CD14-positive monocyte (primary cell): Measurements from ENCODE around the gene SPDYE4. TPM values are rescaled to one million over a fixed set of nuclear protein-coding genes. Genes with fewer than 3 reads are reported as not detected.

Experiments used
- DNase-seq, 3 donors: peaks; one replicate each; pipeline ENCODE4 v3.0.0-alpha.2; 2011 to 2022
- H2AFZ ChIP-seq: 2 replicates; pipeline ENCODE4 v1.6.0; 2012; ENCODE audit warnings: mild to moderate bottlenecking, low read depth, low read length, inconsistent platforms; ENCODE audit not compliant: insufficient read depth, poor library complexity, severe bottlenecking
- H3K27ac ChIP-seq, 2 donors: 1 replicate in 1 of 2; 2 replicates in 1 of 2; pipeline ENCODE4 v1.5.1; 2012 to 2013; ENCODE audit warnings: low read length in 2 of 2, control low read depth in 1 of 2, inconsistent platforms in 1 of 2, low read depth in 1 of 2, mild to moderate bottlenecking in 1 of 2
- H3K27me3 ChIP-seq, 2 donors: one replicate each; pipeline versions ENCODE4 v1.6.0 to v1.6.1; 2011 to 2013; ENCODE audit warnings: low read length in 2 of 2; ENCODE audit not compliant: control insufficient read depth in 2 of 2, insufficient read depth in 2 of 2
- H3K36me3 ChIP-seq, 2 donors: replicated peaks in 1 of 2; 1 replicate in 1 of 2; 2 replicates in 1 of 2; pipeline versions ENCODE4 v1.5.1 to v1.6.1; 2012 to 2013; ENCODE audit warnings: low read length in 2 of 2, control low read depth in 1 of 2, inconsistent platforms in 1 of 2, mild to moderate bottlenecking in 1 of 2; ENCODE audit not compliant: insufficient read depth in 2 of 2, control insufficient read depth in 1 of 2
- H3K4me1 ChIP-seq, 2 donors: 1 replicate in 1 of 2; 2 replicates in 1 of 2; pipeline versions ENCODE4 v1.5.1 to v1.6.1; 2012 to 2013; ENCODE audit warnings: low read length in 2 of 2, control low read depth in 1 of 2, inconsistent platforms in 1 of 2, mild to moderate bottlenecking in 1 of 2, moderate library complexity in 1 of 2; ENCODE audit not compliant: insufficient read depth in 2 of 2, control insufficient read depth in 1 of 2
- H3K4me2 ChIP-seq: replicated peaks from 2 replicates; pipeline ENCODE3; 2012; ENCODE audit warnings: low read length, moderate library complexity, mild to moderate bottlenecking; ENCODE audit not compliant: poor library complexity, severe bottlenecking; ENCODE audit errors: extremely low read depth
- H3K4me3 ChIP-seq, 3 experiments: fragments of 200-600 bp in 1 of 3; sonication (generic) in 1 of 3; replicated peaks in 1 of 3; 1 replicate in 2 of 3; 2 replicates in 1 of 3; pipeline ENCODE4 v1.5.1; 2011 to 2013; ENCODE audit warnings: low read length in 3 of 3, mild to moderate bottlenecking in 3 of 3, control low read depth in 2 of 3, low read depth in 2 of 3, inconsistent platforms in 1 of 3, moderate library complexity in 1 of 3
- H3K79me2 ChIP-seq: 2 replicates; pipeline ENCODE4 v1.6.0; 2012; ENCODE audit warnings: mild to moderate bottlenecking, control low read depth, inconsistent platforms, low read length, moderate library complexity; ENCODE audit not compliant: insufficient read depth
- H3K9ac ChIP-seq: 2 replicates; pipeline ENCODE4 v1.6.0; 2017; ENCODE audit warnings: low read length, mild to moderate bottlenecking; ENCODE audit not compliant: insufficient read depth, poor library complexity, severe bottlenecking
- H3K9me3 ChIP-seq, 2 donors: replicated peaks in 1 of 2; 1 replicate in 1 of 2; 2 replicates in 1 of 2; pipeline versions ENCODE4 v1.5.1 to v1.6.1; 2012 to 2013; ENCODE audit warnings: low read length in 2 of 2, control low read depth in 1 of 2; ENCODE audit not compliant: control insufficient read depth in 1 of 2, insufficient read depth in 1 of 2
- H4K20me1 ChIP-seq: 2 replicates; pipeline ENCODE4 v1.6.0; 2012; ENCODE audit warnings: mild to moderate bottlenecking, low read length, control low read depth, moderate library complexity; ENCODE audit not compliant: insufficient read depth
- H3K27ac Mint-ChIP-seq, 7 donors: one replicate each; pipeline ENCODE4 v1.8.0; 2020; ENCODE audit warnings: mild to moderate bottlenecking in 7 of 7, mixed read lengths in 7 of 7, moderate library complexity in 6 of 7, inconsistent platforms in 2 of 7
- H3K27me3 Mint-ChIP-seq, 3 donors: one replicate each; pipeline ENCODE4 v1.8.0; 2021 to 2022; ENCODE audit warnings: low read depth in 3 of 3, mild to moderate bottlenecking in 3 of 3, mixed read lengths in 3 of 3, moderate library complexity in 3 of 3, inconsistent platforms in 1 of 3
- H3K36me3 Mint-ChIP-seq, 2 donors: one replicate each; pipeline ENCODE4 v1.8.0; 2020; ENCODE audit warnings: mixed read lengths in 2 of 2, inconsistent platforms in 1 of 2, mild to moderate bottlenecking in 1 of 2
- H3K4me1 Mint-ChIP-seq: one replicate; pipeline ENCODE4 v1.8.0; 2020; ENCODE audit warnings: mild to moderate bottlenecking, mixed read lengths
- H3K4me3 Mint-ChIP-seq, 2 donors: one replicate each; pipeline ENCODE4 v1.8.0; 2020; ENCODE audit warnings: mild to moderate bottlenecking in 2 of 2, mixed read lengths in 2 of 2, moderate library complexity in 1 of 2
- H3K9me3 Mint-ChIP-seq, 7 donors: one replicate each; pipeline ENCODE4 v1.8.0; 2020 to 2022; ENCODE audit warnings: mixed read lengths in 7 of 7, mild to moderate bottlenecking in 6 of 7, moderate library complexity in 6 of 7, inconsistent platforms in 2 of 7
- CTCF ChIP-seq: fragments of 200-600 bp; IDR thresholded peaks from one replicate; pipeline ENCODE4 v1.8.0; 2022; ENCODE audit warnings: antibody characterized with exemption, mild to moderate bottlenecking
- WGBS: methylation state at CpG from one replicate; pipeline ENCODE4 v1.1.5; 2013; ENCODE audit warnings: missing lambda C conversion rate; ENCODE audit not compliant: insufficient coverage; 5-methylcytosine and 5-hydroxymethylcytosine counted together
- intact Hi-C, 2 donors: fragments of 100-400 bp; cut with micrococcal nuclease; formaldehyde crosslinking; loops; one replicate each; pipeline versions ENCODE4 v1.15.0 to v1.15.1; 2023
- polyA plus RNA-seq, 3 donors: library from polyadenylated mRNA; depleted of rRNA in 1 of 3; unstranded in 2 of 3; stranded (reverse) in 1 of 3; fragments of 300-500 nt in 2 of 3; fragments of >200 nt in 1 of 3; fragmentation: Illumina TruSeq in 2 of 3; gene quantifications; 1 replicate in 2 of 3; 2 replicates in 1 of 3; pipeline ENCODE4 v1.2.3, GENCODE V29; 2012 to 2021

SPDYE4 gene
- polyA plus RNA-seq, 3 donors, result 0.09 TPM; not detected in 2

- H3K9ac ChIP-seq, result no peak overlapping the region
- Mint-ChIP-seq H3K9me3 (peaks cover 0 to 11% (median 4%) of the 10 kb centered on the region in 7 donors), H3K36me3 (peaks cover 62 to 67% of the 10 kb centered on the region in 2 donors), H3K27ac (peak overlapping the region in 3 of 7 donors; percentile 7 to 61 (median 19)), H3K27me3 (peaks cover 0 to 4% (median 0%) of the 10 kb centered on the region in 3 donors), H3K4me3 (no peak overlapping the region), H3K4me1 (peaks cover 24% of the 10 kb centered on the region)
- H3K36me3 ChIP-seq, result peaks cover 28 to 56% of the 10 kb centered on the region in 2 donors
- no peaks in the 10 kb centered on the region for H3K9me3 ChIP-seq
- no peak for DNase-seq
- H3K27me3 ChIP-seq, result no peaks in the 10 kb centered on the region
- no peaks in the 10 kb centered on the region for H4K20me1 ChIP-seq
- no peak overlapping the region for H2AFZ ChIP-seq
- no peak overlapping the region for H3K4me2 ChIP-seq
- H3K79me2 ChIP-seq, result no peaks in the 10 kb centered on the region
- 97% methylated on average over 10 of the region's 19 CpGs for WGBS
- intact Hi-C loops, result no loop called here
- no peak overlapping the region for H3K27ac ChIP-seq
- H3K4me3 ChIP-seq, result no peak overlapping the region
- TF ChIP-seq CTCF, result no peak
- peaks cover 22 to 24% of the 10 kb centered on the region in 2 donors for H3K4me1 ChIP-seq
Measured at GRCh38 chr17:8803531-8804420, 45.4 kb upstream of the SPDYE4 start.

GRCh38 chr17:8801135-8801840 is 42.9 kb upstream of the SPDYE4 start:
- peaks cover 6% of the 10 kb centered on the region for H3K4me1 Mint-ChIP-seq
- Histone ChIP-seq H3K79me2 (no peaks in the 10 kb centered on the region), H3K4me3 (no peak overlapping the region), H3K9me3 (no peaks in the 10 kb centered on the region), H3K27me3 (no peaks in the 10 kb centered on the region), H4K20me1 (no peaks in the 10 kb centered on the region), H3K9ac (no peak overlapping the region), H3K4me1 (peaks cover 6% of the 10 kb centered on the region in 2 donors), H3K36me3 (peaks cover 38 to 70% of the 10 kb centered on the region in 2 donors), H2AFZ (no peak overlapping the region), H3K4me2 (no peak overlapping the region), H3K27ac (no peak overlapping the region)
- H3K36me3 Mint-ChIP-seq, result peaks cover 64 to 79% of the 10 kb centered on the region in 2 donors
- H3K27ac Mint-ChIP-seq, result peak overlapping the region in 2 of 7 donors; percentile 36 to 40
- H3K4me3 Mint-ChIP-seq, result no peak overlapping the region
- intact Hi-C loops, result no loop called here
- no peak for TF ChIP-seq CTCF
- H3K27me3 Mint-ChIP-seq, result peaks cover 0 to 1% (median 0%) of the 10 kb centered on the region in 3 donors
- 99% methylated on average over 5 of the region's 6 CpGs for WGBS
- peaks cover 0 to 2% (median 0%) of the 10 kb centered on the region in 7 donors for H3K9me3 Mint-ChIP-seq
- no peak for DNase-seq
